ENCODE measurements around the gene MBNL1.

MBNL1 gene

GRCh38 chr3:152260529-152260928 is 8.2 kb upstream of the MBNL1 start:
- 0 out of 2 replicates have a peak overlapping the region, but pooled peaks have one; percentile 2 for H3K4me2 ChIP-seq (ENCODE audit: insufficient read depth, low read length)

GRCh38 chr3:152261329-152261728 is 7.4 kb upstream of the MBNL1 start:
- TF ChIP-seq EZH2 (IDR thresholded peaks at IDR 0.05; ENCODE audit: borderline replicate concordance, low read depth, low read length, severe bottlenecking) (no peak), CTCF (IDR thresholded peaks at IDR 0.05; ENCODE audit: borderline replicate concordance, extremely low read depth, low read length, poor library complexity, severe bottlenecking) (no peak)
- no peak for DNase-seq
- no peak overlapping the region for H3K4me3 ChIP-seq (ENCODE audit: low read depth in 1 of 2, low read length in 2 of 2)
- H3K36me3 ChIP-seq (ENCODE audit: insufficient read depth, low read length): peaks cover 22% of the 10 kb centered on the region
- H3K9me3 ChIP-seq (ENCODE audit: insufficient read depth, low read length, severe bottlenecking): no peaks in the 10 kb centered on the region
- H3K4me1 ChIP-seq (ENCODE audit: insufficient read depth, low read length): peaks cover 89% of the 10 kb centered on the region
- no peak overlapping the region for H3K4me2 ChIP-seq (ENCODE audit: insufficient read depth, low read length)
- no peak overlapping the region for H2AFZ ChIP-seq (ENCODE audit: low read depth, low read length)
- peaks cover 100% of the 10 kb centered on the region for H3K79me2 ChIP-seq (ENCODE audit: insufficient read depth, low read length)
- H4K20me1 ChIP-seq (ENCODE audit: insufficient read depth, low read length): peaks cover 3% of the 10 kb centered on the region; the same call in 1 of the 2 replicates
- H3K27ac ChIP-seq (ENCODE audit: low read length): peak overlapping the region; percentile 24; the same call in 1 of the 2 replicates
- no peak overlapping the region for H3K9ac ChIP-seq (ENCODE audit: low read depth, low read length)
- H3K27me3 ChIP-seq (ENCODE audit: insufficient read depth, low read length, poor library complexity): no peaks in the 10 kb centered on the region
- ATAC-seq (ENCODE audit: insufficient read depth, low read depth): no peak

More at GRCh38 chr3:152260529-152260928, 8.2 kb upstream of the MBNL1 start:
- no peak for TF ChIP-seq EZH2 (IDR thresholded peaks at IDR 0.05; ENCODE audit: borderline replicate concordance, low read depth, low read length, severe bottlenecking)
- TF ChIP-seq CTCF (IDR thresholded peaks at IDR 0.05; ENCODE audit: borderline replicate concordance, extremely low read depth, low read length, poor library complexity, severe bottlenecking): no peak
- Histone ChIP-seq H2AFZ (ENCODE audit: low read depth, low read length) (no peak overlapping the region), H3K27ac (ENCODE audit: low read length) (0 out of 2 replicates have a peak overlapping the region, but pooled peaks have one; percentile 12), H3K9me3 (ENCODE audit: insufficient read depth, low read length, severe bottlenecking) (no peaks in the 10 kb centered on the region), H3K9ac (ENCODE audit: low read depth, low read length) (no peak overlapping the region), H3K36me3 (ENCODE audit: insufficient read depth, low read length) (peaks cover 22% of the 10 kb centered on the region), H3K27me3 (ENCODE audit: insufficient read depth, low read length, poor library complexity) (no peaks in the 10 kb centered on the region), H3K4me3 (ENCODE audit: low read depth in 1 of 2, low read length in 2 of 2) (no peak overlapping the region), H3K79me2 (ENCODE audit: insufficient read depth, low read length) (peaks cover 100% of the 10 kb centered on the region), H4K20me1 (ENCODE audit: insufficient read depth, low read length) (peaks cover 3% of the 10 kb centered on the region; the same call in 1 of the 2 replicates), H3K4me1 (ENCODE audit: insufficient read depth, low read length) (peaks cover 89% of the 10 kb centered on the region)
- ATAC-seq (ENCODE audit: insufficient read depth, low read depth) (no peak), DNase-seq (no peak)

GRCh38 chr3:152263711-152264110 is 5.0 kb upstream of the MBNL1 start:
- Histone ChIP-seq H3K4me2 (ENCODE audit: insufficient read depth, low read length) (no peak overlapping the region; the same call in 1 of the 2 replicates), H3K4me3 (ENCODE audit: low read depth in 1 of 2, low read length in 2 of 2) (no peak overlapping the region), H4K20me1 (ENCODE audit: insufficient read depth, low read length) (peaks cover 7% of the 10 kb centered on the region; the same call in 1 of the 2 replicates), H2AFZ (ENCODE audit: low read depth, low read length) (no peak overlapping the region), H3K4me1 (ENCODE audit: insufficient read depth, low read length) (peaks cover 86% of the 10 kb centered on the region), H3K9ac (ENCODE audit: low read depth, low read length) (no peak overlapping the region), H3K79me2 (ENCODE audit: insufficient read depth, low read length) (peaks cover 99% of the 10 kb centered on the region), H3K27me3 (ENCODE audit: insufficient read depth, low read length, poor library complexity) (no peaks in the 10 kb centered on the region), H3K9me3 (ENCODE audit: insufficient read depth, low read length, severe bottlenecking) (no peaks in the 10 kb centered on the region), H3K36me3 (ENCODE audit: insufficient read depth, low read length) (peaks cover 17% of the 10 kb centered on the region), H3K27ac (ENCODE audit: low read length) (0 out of 2 replicates have a peak overlapping the region, but pooled peaks have one; percentile 4)
- ATAC-seq (ENCODE audit: insufficient read depth, low read depth) (no peak), DNase-seq (no peak)
- TF ChIP-seq CTCF (IDR thresholded peaks at IDR 0.05; ENCODE audit: borderline replicate concordance, extremely low read depth, low read length, poor library complexity, severe bottlenecking): no peak
- TF ChIP-seq EZH2 (IDR thresholded peaks at IDR 0.05; ENCODE audit: borderline replicate concordance, low read depth, low read length, severe bottlenecking): no peak

All from DND-41 (cell line).